PFSK-1 (cell line): ENCODE data around the gene ZCCHC14.

Source experiments
- FOXP2 ChIP-seq: optimal IDR thresholded peaks from 2 replicates; pipeline ENCODE3; 2011; ENCODE audit warnings: borderline replicate concordance, control low read depth, inconsistent platforms; ENCODE audit not compliant: insufficient read depth; ENCODE audit errors: extremely low read length, extremely low read depth
- POLR2AphosphoS5 ChIP-seq: IDR thresholded peaks from 2 replicates; pipeline ENCODE4 v1.6.1; 2012; ENCODE audit warnings: low read depth, mild to moderate bottlenecking, control low read depth, low read length, moderate library complexity
- REST ChIP-seq, 2 experiments: IDR thresholded peaks; 2 replicates each; pipeline versions ENCODE4 v1.6.1 to v1.8.0; 2011 to 2012; ENCODE audit warnings: low read depth in 2 of 2, low read length in 2 of 2, control low read depth in 1 of 2, inconsistent platforms in 1 of 2, mild to moderate bottlenecking in 1 of 2, moderate library complexity in 1 of 2; ENCODE audit not compliant: insufficient read depth in 1 of 2
- SIN3A ChIP-seq: IDR thresholded peaks from 2 replicates; pipeline ENCODE4 v1.6.1; 2012; ENCODE audit warnings: mild to moderate bottlenecking, low read length, moderate library complexity, borderline replicate concordance; ENCODE audit not compliant: insufficient read depth
- TAF1 ChIP-seq: IDR thresholded peaks from 2 replicates; pipeline ENCODE4 v1.6.1; 2012; ENCODE audit warnings: low read length, control low read depth, borderline replicate concordance; ENCODE audit not compliant: insufficient read depth

Gene ZCCHC14

GRCh38 chr16:87536795-87537142 is 43.9 kb upstream of the ZCCHC14 start:
- TF ChIP-seq POLR2AphosphoS5 (no peak), REST (IDR thresholded peaks at IDR 0.05; ENCODE audit: insufficient read depth in 1 of 2, low read depth in 2 of 2, low read length in 2 of 2) (no peak), FOXP2 (no peak), SIN3A (no peak), TAF1 (no peak)

- no peak for TF ChIP-seq POLR2AphosphoS5
- TF ChIP-seq REST (IDR thresholded peaks at IDR 0.05; ENCODE audit: insufficient read depth in 1 of 2, low read depth in 2 of 2, low read length in 2 of 2), result no peak
- TF ChIP-seq SIN3A, result no peak
- no peak for TF ChIP-seq TAF1
These were observed 43.3 kb upstream of the ZCCHC14 start for GRCh38 chr16:87535855-87536794.

GRCh38 chr16:87535457-87535854 is 42.6 kb upstream of the ZCCHC14 start:
- TF ChIP-seq SIN3A (no peak), REST (IDR thresholded peaks at IDR 0.05; ENCODE audit: insufficient read depth in 1 of 2, low read depth in 2 of 2, low read length in 2 of 2) (no peak), TAF1 (no peak), FOXP2 (no peak), POLR2AphosphoS5 (no peak)

- TF ChIP-seq TAF1 (no peak), REST (IDR thresholded peaks at IDR 0.05; ENCODE audit: insufficient read depth in 1 of 2, low read depth in 2 of 2, low read length in 2 of 2) (no peak), FOXP2 (no peak), POLR2AphosphoS5 (no peak), SIN3A (no peak)
These were observed 41.9 kb upstream of the ZCCHC14 start for GRCh38 chr16:87534751-87535150.

GRCh38 chr16:87534030-87534653 is 41.3 kb upstream of the ZCCHC14 start:
- TF ChIP-seq FOXP2, result no peak
- no peak for TF ChIP-seq SIN3A
- TF ChIP-seq POLR2AphosphoS5, result no peak
- TF ChIP-seq TAF1, result no peak
- TF ChIP-seq REST (IDR thresholded peaks at IDR 0.05; ENCODE audit: insufficient read depth in 1 of 2, low read depth in 2 of 2, low read length in 2 of 2), result no peak
